Calu3 (cell line): ENCODE data around the gene APOE. TPM values are rescaled to one million over a fixed set of nuclear protein-coding genes. Genes with fewer than 3 reads are reported as not detected.

ENCODE experiments used
- BruUV-seq: library from RNA; stranded (reverse); fragments of 400-500 nt; replicated peaks from 2 replicates; lab custom pipeline; 2021; lab: Mats Ljungman, UMichigan
- CTCF ChIA-PET: fragments of 300-600 bp; sonication (Branson Sonifier 250); formaldehyde crosslinking; loops from one replicate; lab custom pipeline; 2022; ENCODE audit warnings: antibody characterized with exemption; lab: Charles Lee
- DNase-seq: peaks from one replicate; pipeline ENCODE4 v3.0.0; 2022
- H3K27ac Mint-ChIP-seq: one replicate; pipeline ENCODE4 v1.8.0; 2022; ENCODE audit warnings: mixed read lengths; ENCODE audit not compliant: unreplicated experiment
- H3K27me3 Mint-ChIP-seq: one replicate; pipeline ENCODE4 v1.8.0; 2022; ENCODE audit warnings: mixed read lengths; ENCODE audit not compliant: unreplicated experiment
- H3K36me3 Mint-ChIP-seq: one replicate; pipeline ENCODE4 v1.8.0; 2022; ENCODE audit warnings: mild to moderate bottlenecking, moderate library complexity, mixed read lengths; ENCODE audit not compliant: insufficient read depth, unreplicated experiment
- H3K4me1 Mint-ChIP-seq: one replicate; pipeline ENCODE4 v1.8.0; 2022; ENCODE audit warnings: mild to moderate bottlenecking, low read depth, mixed read lengths; ENCODE audit not compliant: unreplicated experiment
- H3K4me3 Mint-ChIP-seq: one replicate; pipeline ENCODE4 v1.8.0; 2022; ENCODE audit warnings: mild to moderate bottlenecking, low read depth, moderate library complexity, mixed read lengths; ENCODE audit not compliant: unreplicated experiment
- H3K9me3 Mint-ChIP-seq: one replicate; pipeline ENCODE4 v1.8.0; 2022; ENCODE audit warnings: low read depth, mixed read lengths; ENCODE audit not compliant: unreplicated experiment
- CTCF ChIP-seq: fragments of 200-600 bp; IDR thresholded peaks from one replicate; pipeline ENCODE4 v1.8.0; 2022; ENCODE audit warnings: antibody characterized with exemption; ENCODE audit not compliant: unreplicated experiment
- intact Hi-C: fragments of 100-400 bp; cut with micrococcal nuclease; formaldehyde crosslinking; loops from one replicate; pipeline ENCODE4 v1.10.0; 2022; ENCODE audit not compliant: unreplicated experiment
- total RNA-seq: library from RNA; stranded (reverse); gene quantifications from 2 replicates; pipeline ENCODE4 v1.2.3, GENCODE V29; 2022

Gene APOE
- total RNA-seq, 1 experiment from 2014 or later = 1.1 TPM

- peaks cover 8% of the 10 kb centered on the region for H3K4me1 Mint-ChIP-seq
- intact Hi-C loops = no loop called here
- no TSS peak for BruUV-seq
- H3K9me3 Mint-ChIP-seq = no peaks in the 10 kb centered on the region
- H3K36me3 Mint-ChIP-seq = peaks cover 8% of the 10 kb centered on the region
- CTCF ChIA-PET = no interaction called here
- TF ChIP-seq CTCF = no peak
- H3K27ac Mint-ChIP-seq = no peak overlapping the region
- peaks cover 56% of the 10 kb centered on the region for H3K27me3 Mint-ChIP-seq
- DNase-seq = no peak
- no peak overlapping the region for H3K4me3 Mint-ChIP-seq
These were observed 24.5 kb downstream of the APOE start for GRCh38 chr19:44930088-44930487.

- H3K27ac Mint-ChIP-seq = no peak overlapping the region
- H3K36me3 Mint-ChIP-seq = peaks cover 8% of the 10 kb centered on the region
These were observed 25.9 kb downstream of the APOE start for GRCh38 chr19:44931541-44931940.

GRCh38 chr19:44939668-44940067 is 34.1 kb downstream of the APOE start:
- DNase-seq = no peak
- Mint-ChIP-seq H3K4me1 (peaks cover 8% of the 10 kb centered on the region), H3K36me3 (peaks cover 3% of the 10 kb centered on the region), H3K27me3 (peaks cover 22% of the 10 kb centered on the region), H3K27ac (no peak overlapping the region), H3K4me3 (no peak overlapping the region), H3K9me3 (no peaks in the 10 kb centered on the region)
- TF ChIP-seq CTCF = no peak
- intact Hi-C loops = no loop called here
- BruUV-seq = no TSS peak
- CTCF ChIA-PET = no interaction called here

More at GRCh38 chr19:44931541-44931940, 25.9 kb downstream of the APOE start:
- intact Hi-C loops = no loop called here
- CTCF ChIA-PET = no interaction called here
- no peaks in the 10 kb centered on the region for H3K9me3 Mint-ChIP-seq
- no peak for DNase-seq
- peaks cover 8% of the 10 kb centered on the region for H3K4me1 Mint-ChIP-seq
- no TSS peak for BruUV-seq
- TF ChIP-seq CTCF = no peak
- H3K4me3 Mint-ChIP-seq = no peak overlapping the region
- H3K27me3 Mint-ChIP-seq = peaks cover 45% of the 10 kb centered on the region

- no peak within 1 kb of the TSS for H3K4me3 Mint-ChIP-seq
- peaks cover 8% of the 10 kb centered on the region for H3K4me1 Mint-ChIP-seq
- no peak within 1 kb of the TSS for H3K27ac Mint-ChIP-seq
- peaks cover 3% of the 10 kb centered on the region for H3K36me3 Mint-ChIP-seq
- no peaks in the 10 kb centered on the region for H3K9me3 Mint-ChIP-seq
- no peak for DNase-seq
- no TSS peak for BruUV-seq
- H3K27me3 Mint-ChIP-seq = peaks cover 23% of the 10 kb centered on the region
- CTCF ChIA-PET = no interaction called here
- TF ChIP-seq CTCF = no peak
- intact Hi-C loops = no loop called here
These were observed 36.5 kb downstream of the APOE start, which contains the start of gene APOC4 for GRCh38 chr19:44942067-44942571. Gene APOC4, plus strand, starts transcription at chr19:44942237. Its CDS starts 41 bp downstream, at chr19:44942278.
